Epidermal melanocyte (primary cell): Measurements from ENCODE around the gene OTOG.

Experiments used
- DNase-seq: peaks from one replicate; pipeline ENCODE4 v3.0.0; 2011; ENCODE audit warnings: low spot score; ENCODE audit not compliant: insufficient read length

The OTOG gene

DNA sequence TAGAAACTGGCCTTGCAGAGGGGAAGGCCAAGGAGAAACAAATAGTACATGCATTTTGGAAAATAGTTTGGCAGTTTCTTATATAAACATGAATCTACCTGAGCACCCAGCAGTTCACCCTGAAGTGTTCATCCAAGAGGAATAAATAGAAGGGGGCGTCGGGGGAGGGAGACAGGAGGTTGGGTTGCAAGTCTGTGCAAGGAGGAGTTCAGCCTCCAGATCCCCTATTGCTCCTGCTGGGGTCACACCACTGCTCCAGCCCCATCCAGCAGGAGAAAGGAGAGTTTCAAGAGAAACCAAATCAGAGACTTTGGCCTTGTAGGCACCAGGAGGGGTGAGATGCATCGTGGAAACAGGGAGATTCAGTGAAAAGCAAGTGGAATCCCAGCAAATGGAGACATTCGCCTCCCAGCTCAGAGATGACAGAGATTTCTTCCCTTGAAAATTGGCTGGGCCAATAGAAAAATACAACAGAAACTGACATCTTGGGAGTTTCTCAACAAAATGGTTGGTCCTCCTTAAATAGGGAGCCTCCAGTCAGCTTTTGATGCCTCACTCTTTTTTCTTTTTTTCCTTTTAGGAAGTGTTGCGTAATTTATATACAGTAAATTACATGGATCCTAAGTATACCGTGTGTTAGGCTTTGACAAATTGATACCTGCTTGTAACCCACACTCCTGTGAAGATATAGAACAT is 34.1 kb downstream of the OTOG start:
- DNase-seq = no peak

DNA sequence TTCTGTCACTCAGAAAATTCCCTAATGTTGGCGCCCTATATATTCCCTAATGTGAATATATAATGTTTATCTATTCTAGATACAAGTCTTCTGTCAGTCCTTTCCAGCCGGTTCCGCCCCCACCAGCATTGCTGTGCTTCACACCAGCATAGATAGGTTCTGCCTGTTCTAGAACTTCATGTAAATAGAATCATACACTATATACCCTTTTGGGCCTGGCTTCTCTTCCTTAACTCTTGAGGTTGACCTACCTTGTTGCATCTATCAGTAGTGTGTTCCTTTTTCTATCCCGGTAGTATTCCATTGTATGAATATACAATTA is 34.6 kb downstream of the OTOG start:
- no peak for DNase-seq

DNA sequence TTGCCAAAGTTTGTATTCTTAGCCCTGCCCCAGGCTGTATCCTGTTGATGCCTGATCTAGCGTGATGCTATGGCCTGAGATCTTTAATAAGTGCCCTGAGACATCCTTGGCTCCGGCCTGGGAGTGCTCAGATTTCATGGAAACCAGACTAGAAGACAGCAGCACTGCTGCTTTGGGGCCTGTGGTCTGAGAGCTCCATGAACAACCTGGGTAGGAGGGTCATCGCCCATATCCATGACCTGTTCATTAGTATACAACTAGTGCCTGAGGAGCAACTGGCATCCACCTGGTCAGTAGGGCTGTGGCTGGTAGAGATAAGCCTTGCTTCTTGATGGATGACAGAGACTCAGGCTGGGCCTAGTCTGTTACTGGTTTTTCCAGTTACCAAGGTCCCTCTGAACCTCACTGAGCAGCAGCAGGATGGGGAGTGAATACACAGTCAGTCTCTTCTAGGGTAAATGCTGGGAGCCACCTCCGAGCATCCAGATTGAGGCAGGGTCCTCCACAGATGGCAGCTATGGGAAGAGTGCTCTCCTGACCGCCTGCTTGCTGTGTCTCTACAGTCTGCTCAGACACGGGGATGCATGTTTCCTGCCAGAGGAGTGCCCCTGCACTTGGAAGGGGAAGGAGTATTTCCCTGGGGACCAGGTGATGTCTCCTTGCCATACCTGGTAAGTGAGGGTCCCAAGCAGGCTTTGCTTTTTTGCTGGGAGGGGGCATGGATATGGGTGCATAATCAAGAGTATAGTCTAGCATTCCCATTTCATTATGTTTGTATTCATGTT is 39.0 kb downstream of the OTOG start:
- DNase-seq = no peak

DNA sequence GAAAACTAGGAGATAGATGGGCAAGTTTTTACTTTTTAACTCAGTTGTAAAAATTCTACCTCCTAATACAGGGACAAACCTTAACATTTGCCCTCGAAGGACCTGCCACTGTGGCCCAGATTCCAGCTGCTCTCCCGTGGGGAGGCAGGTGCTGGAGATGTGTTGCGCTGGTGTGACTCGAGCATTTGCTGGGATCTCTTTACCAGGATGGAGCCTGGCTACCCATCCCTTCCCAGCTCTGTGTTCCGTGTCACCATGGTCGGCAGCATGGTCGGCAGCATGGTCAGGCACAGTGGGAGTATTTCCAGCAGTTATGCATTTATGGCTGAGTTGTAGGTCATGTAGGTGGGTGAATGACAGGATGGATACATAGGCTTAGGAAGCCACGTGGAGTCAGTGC is 41.1 kb downstream of the OTOG start:
- no peak for DNase-seq

DNA sequence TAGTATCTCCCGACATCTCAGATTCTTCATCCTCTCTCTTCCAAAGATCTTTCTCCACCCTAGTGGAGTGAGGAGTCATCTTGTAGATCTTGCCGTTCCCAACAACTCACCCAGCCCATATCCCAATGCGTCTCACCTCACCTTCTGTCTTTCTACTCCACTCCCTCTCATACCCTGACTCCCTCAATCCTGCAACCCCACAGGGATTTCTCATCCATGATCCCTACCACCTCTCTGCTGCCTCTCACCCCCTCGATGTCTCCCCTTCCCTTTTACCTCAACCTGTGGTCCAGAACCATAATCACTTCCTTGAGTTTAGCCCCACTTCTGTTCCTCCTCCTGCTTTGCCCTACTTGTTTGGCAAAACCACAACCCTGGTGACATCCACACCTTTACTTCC is 41.7 kb downstream of the OTOG start:
- DNase-seq = no peak

DNA sequence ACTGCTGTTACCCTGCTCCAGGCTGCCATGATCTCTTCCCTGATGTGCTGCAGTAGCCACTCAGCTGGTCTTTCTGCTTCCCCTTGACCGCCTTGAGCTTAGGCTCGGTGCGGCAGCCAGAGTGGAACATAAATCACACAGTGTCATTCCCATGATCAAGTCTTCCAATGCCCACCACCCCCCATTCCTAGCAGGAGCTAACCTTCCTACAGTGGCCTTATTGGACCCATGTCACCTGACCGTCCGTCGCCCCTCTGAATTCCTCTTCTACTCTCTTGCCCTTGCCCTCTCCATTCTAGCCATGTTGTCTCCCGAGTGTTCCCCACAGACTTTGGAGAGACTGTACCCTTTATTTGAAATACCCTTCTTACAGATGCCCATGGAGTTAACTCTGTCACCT is 43.4 kb downstream of the OTOG start:
- DNase-seq = no peak

DNA sequence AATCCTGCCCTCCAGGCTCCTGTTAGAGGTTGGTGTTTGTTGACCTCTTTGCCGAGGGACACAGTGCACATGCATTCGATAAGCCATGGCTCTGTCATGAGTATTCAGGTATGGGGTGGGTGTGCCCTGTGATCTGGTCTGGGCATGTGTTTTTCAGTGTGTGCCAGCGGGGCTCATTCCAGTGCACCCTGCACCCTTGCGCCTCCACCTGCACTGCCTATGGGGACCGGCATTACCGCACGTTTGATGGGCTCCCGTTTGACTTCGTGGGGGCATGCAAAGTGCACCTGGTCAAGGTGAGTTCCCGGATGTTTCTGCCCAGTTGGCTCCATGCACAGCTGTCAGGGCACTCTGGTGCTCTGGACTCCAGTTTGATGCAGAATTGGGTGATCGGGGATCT is 44.2 kb downstream of the OTOG start:
- DNase-seq = no peak

DNA sequence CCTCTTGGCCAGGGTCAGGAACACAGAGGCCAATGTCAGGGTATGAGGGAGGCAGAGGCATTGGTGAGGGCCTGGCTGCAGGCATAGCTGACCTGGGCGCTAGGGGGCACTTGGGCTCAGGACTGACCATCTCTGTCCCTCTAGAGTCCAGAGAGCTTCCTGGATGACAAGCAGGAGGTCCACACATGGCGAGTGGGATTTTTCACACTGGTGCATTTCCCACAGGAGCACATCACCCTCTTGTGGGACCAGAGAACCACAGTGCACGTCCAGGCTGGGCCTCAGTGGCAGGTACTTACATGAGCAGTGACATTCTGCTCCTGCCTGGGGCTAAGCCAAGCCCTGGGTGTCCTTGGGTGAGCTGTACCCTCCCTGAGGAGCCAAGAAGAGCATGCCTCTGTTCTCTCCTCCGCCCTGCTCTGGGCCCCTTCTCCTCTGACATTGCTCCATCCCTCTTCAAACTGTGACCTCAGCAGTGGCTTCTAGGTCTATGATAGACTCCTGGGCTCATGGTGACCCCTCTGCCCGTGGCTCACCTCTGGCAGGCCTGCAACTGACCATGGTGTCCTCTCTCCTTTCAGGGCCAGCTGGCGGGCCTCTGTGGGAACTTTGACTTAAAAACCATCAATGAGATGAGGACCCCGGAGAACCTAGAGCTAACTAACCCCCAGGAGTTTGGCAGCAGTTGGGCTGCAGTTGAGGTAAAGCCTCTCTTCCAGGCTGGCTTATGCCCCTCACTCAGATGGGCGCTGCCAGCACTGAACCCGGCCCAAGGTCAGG is 46.6 kb downstream of the OTOG start:
- DNase-seq = no peak

DNA sequence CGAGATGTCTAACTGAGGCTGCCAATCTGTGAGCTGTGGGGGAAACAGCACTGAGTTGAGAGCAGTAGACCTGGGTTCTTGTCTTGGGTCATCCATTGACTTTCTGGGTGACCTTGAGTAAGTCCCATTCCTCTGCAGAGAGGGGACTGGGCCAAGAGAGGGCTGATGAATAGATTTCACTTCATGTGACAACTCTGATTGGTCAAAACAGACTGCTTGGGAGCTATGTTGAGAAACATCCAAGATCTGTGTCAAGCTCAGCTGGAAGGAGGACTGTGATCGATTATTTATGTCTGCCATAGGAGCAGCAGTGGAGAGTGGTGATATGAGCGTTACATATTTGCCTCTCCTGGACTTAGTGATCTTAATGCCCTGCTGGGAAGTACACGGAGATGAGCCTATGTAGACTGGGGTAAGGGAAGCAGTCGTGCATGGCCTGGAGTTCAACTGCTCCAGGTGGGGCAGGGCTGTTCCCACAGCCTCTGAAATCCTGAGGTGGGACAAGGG is 47.7 kb downstream of the OTOG start:
- DNase-seq = no peak

DNA sequence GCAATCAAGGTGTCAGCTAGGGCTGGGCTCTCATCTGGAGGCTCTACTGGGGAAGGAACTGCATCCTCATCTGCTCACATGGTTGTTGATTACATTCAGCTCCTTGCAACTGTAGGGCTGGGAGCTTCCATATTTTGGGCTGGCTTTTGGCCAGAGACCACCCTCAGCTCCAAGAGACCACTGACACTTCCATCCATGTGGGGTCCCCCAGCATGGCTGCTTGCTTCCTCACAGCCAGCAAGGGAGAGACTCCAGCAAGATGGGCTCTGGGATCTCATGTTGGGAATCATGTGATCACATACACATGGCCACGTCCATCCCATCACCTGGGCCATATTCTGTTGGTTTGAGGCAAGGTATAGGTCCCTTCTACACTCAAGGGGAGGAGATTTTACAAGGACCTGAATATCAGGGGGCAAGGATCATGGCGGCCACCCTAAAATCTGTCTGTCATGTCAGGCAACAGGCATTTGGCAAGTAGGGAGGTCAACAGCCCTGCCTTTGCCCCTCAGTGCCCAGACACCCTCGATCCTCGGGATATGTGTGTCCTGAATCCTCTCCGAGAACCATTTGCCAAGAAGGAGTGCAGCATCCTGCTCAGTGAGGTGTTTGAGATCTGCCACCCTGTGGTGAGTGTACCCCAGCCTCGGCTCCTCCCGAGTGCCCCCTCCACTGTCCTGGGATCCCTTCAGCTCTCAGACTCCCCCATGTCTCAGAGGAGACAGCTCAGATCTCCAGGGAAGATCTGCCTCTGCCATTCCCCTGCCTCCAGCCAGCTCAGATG is 48.7 kb downstream of the OTOG start:
- DNase-seq = no peak

DNA sequence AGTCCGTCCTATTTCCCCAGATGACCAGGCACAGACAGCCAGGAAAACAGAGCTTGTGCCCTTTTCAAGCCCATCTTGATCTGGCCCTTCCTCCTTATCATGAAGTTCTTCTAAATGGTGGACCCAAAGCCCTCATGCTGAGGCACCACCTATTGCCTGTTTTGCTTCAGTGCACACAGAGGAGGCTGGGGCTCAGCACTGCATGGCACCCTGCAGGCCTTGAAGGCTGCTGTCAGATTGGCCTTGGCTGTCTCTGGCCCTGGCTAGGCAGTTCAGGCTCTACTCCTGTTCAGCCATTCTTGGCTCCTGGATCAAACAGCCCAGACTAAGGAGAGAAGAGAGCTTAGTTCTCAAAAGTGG is 49.2 kb downstream of the OTOG start:
- no peak for DNase-seq

DNA sequence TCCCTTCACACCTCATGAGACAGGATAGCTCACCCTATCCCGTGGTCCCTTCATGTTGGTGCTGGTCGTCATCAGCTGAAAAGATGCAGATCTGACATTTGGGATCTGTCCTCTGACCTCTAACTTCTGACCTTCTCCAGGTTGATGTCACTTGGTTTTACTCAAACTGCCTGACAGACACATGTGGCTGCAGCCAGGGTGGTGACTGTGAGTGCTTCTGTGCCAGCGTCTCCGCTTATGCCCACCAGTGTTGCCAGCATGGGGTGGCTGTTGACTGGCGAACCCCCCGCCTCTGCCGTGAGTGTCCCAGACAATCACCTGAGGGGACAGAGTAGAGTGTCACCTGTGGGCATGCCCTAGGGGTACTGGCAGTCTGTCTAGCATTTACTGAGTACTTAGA is 49.7 kb downstream of the OTOG start:
- DNase-seq = no peak

DNA sequence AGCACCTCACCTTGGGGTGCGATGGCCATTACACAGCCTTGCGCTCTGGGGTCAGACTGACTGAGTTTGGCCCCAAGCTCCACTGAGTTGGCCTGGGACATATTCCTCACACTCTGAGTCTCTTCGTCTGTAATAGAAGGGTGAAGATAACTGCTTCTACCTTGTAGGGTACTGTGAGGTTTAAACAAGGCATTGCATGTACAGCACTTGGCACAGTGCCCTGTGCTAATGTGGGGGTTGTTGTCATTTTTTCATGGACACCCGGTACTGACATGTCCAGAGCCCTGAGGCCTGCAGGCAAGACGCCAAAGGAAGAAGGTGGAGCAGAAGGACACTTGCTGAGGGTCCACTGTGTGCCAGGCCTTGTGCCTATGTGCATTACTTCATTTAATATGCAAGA is 50.7 kb downstream of the OTOG start:
- DNase-seq = no peak

DNA sequence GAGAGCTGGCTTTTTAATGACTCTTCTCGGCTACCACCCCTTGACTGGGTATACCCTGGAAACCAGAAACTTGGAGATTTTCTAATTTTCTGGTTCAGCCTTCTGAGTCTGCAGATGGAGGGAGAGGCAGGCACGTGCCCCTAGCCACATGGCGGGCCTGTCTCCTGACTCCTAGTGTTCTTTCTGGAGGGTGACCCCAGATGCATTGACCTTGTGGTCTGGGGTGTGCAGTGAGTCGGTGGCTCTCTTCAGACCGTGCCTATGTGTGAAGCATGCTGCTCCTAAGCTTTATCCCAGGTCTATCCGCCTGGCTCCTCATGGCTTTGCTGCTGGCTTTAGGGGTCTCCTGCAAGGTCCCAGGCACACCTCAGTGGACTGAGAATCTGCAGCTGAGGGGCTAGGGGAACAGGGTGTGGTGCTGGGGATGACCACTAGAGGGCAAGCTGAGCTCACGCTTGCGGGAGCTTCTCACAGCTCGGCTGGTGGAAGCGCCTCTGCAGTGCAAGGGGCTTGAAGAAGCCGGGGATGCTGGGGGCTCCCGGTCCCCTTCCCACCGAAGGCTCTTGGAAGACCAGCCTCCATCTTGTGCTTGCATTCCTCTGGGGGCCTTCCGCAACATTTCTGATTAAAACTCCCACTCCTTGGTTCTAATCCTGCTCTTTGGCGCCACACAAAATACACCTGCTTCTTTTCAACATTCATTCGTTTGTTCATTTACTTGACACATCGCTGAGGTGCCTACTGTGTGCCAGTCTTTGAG is 51.8 kb downstream of the OTOG start:
- DNase-seq = peak; percentile 48

DNA sequence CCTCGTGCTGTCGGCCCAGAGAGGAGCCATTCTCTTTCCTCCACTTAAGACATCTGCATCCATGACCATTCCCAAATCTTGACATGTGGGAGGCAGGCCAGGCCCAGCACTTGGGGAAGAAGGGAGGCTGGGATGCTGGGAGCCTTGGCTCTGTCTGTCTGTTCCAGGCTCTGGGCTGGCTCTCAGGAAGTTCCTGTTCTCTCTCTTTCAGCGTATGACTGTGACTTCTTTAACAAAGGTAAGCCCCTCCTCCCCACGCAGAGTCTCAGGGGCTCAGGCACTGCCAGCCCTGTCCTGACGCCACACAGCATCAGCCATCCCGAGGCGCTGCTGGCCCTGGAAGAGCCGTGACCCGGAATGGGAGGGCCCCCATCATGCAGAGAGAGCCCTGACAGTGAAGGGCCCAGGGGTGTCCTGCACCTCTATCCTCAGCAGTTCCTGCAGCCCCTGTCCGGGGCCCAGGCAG is 52.4 kb downstream of the OTOG start:
- DNase-seq = no peak

DNA sequence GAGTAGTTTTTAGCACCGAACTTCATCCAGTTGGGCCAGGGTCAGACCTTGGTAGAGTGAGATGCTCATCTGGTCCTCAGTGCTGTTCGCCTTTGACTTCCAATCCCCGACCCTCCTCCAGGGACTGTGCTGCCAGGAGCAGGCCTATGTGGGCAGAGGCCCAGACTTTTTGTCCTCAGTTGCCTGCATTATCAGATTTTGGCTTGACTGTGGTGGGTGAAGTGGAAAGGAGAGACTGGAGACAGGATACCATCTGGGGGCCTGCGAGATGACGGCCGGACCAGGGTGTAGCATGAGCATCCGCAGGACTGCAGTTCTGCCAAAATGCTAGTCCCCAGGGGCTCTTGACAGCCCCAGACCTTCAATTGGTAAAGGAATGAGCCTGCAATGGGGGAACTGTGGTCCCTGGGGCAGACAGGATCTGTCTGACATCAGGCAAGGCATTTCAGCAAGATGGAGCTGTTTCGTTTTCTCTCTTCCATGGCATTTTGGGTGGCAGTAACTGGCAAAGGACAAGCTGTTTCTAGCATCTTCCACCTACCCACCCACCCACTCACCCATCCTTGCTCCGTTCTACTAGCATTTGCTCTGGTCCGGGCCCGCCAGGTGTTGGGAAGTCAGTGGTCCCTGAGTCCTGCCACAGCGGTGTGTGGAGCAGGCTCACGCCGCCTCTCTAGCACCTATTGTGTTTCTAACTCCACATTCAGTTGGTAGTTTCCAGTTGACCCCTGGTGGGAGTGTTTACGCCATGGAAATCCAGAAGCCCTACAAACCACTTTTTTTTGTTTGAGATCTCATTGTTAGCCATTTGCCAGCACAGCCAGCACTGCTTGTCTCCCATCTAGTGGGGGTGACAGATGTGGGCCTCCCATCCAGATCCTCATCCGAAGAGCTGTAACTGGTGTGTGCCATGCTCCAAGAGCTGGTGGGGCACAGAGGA is 53.5 kb downstream of the OTOG start:
- no peak for DNase-seq

DNA sequence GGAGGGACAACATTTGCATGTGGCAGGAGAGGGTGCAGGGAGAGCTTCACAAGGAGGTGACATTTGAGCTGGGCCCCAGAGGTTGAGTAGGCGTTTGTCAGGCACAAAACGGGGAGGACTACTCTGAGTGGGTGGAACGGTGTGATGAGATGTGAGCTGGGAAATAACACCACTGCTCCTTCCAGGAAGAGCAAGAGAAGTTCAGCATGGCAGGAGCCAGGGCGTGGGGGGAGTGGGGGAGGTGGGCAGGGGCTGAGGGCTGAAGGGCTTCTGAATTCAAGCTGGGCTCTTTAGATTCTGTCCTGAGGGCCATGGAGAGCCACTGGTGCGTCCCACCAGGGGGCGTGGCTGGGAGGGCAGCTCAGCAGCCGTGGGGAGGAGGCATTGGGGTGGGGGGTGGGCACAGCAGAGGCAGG is 54.2 kb downstream of the OTOG start:
- no peak for DNase-seq

DNA sequence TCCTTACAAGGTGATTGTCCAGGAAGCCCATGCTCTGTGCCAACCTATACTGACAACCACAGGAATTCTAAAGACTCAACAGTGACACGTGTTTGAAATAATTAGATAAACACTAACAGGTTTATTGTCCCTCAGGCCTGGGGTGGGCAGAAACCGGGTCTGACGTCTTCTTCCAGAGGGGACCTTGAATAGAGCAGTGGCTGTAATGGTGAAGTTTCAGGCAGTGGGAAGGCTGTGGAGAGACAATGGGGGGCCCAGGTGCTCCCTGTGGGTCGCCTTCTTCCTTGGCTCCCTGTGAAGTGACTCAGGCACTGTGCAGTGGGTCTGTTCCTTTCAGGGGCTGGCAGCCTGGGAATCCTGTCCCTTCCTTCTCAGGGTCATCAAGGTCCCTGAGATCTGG is 54.6 kb downstream of the OTOG start:
- no peak for DNase-seq

DNA sequence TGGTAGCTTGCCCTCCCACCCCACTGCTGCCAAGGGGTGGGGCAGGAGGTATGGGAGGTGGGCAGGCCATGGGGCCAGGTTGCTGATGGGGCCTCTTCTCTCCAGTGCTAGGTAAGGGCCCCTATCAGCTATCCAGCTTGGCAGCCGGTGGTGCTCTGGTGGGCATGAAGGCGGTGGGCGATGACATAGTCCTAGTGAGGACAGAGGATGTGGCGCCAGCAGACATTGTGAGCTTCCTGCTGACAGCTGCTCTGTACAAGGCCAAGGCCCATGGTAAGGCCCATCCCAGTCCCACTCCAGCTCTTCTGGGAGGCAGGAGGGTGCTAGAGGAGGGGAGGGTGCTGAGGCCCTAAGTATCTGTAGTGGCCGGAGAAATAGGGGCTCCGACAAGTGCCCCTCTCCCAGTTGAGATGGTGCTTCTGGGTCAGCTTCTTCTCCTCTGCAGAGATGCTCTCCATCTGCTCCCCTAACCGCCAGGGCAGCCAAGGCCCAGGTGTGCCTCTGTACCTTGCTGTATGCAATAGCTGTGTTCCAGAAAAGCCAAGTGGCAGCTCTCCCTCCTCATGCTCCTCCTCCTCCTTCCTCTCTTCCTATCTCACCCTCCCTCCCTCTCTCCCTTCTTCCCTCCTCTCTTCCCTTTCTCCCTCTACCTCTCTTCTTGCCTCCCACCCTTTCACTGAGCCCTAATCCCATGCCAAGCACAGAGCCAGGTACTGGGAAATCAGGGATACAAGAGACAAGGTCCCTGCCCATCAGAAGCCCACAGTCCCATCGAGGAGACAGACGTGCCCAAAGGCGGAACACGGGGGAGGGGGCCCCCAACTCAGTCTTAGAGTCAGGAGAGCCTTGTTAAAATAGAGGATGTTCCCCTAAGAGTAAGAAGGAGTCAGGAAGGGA is 55.3 kb downstream of the OTOG start:
- no peak for DNase-seq
